HL-60/S4 treated with retinoic acid at 250 ng/mL for 4 days and 3 days (cell line): ENCODE measurements around the gene MRPL41.
"Not testable (repeated sequence)": the region's sequence is repeated elsewhere in the genome, so short reads cannot be mapped to it uniquely, and the experiment has no call there.

ENCODE experiments used
- in situ Hi-C: fragments of 300-500 bp; cut with MboI; formaldehyde crosslinking; loops from 2 replicates; pipeline ENCODE4 v1.7.0; 2022; ENCODE audit warnings: low sequenced_read_pairs

The MRPL41 gene

GRCh38 chr9:137581361-137582285 is 29.9 kb downstream of the MRPL41 start:
- in situ Hi-C loops: no loop called here

GRCh38 chr9:137582286-137582860 is 30.7 kb downstream of the MRPL41 start:
- in situ Hi-C loops: no loop called here

DNA sequence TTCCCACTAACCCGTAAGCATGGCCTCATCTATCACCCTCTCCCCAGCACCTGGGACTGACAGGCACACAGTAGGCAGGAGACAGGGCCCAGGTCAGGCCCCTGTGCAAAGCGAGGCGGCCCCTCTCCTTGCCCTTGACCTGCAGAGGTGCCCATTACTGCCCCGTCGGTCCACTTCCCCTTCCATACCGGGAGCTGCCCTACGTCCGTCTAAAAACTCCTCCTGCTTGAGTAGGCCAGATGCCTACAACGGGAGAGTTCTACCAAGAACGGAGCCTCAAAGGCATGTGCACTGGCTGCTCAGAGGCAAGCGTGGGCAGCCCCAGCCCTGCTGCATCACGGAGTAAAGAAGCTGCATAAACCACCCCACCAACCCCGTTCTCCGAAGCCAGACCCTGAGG is 31.7 kb downstream of the MRPL41 start:
- in situ Hi-C loops: no loop called here

DNA sequence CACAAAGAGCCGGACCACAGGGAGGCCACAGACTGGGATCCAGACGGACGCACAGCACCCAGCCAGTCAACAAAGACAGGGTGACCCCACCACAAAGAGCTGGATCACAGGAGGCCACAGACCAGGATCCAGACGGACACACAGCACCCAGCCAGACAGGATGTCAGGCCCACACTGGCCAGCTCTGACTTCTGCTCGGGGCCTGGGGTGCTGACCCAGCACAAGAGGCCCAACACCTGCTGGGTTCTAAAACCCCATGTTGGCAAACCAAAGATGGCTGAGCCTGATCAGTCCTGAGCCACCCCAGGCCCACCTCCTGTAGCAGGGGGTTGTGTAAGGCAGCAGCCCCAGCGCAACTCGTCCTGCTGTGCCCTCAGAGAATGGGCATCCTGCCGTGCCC is 32.3 kb downstream of the MRPL41 start:
- in situ Hi-C loops: no loop called here

GRCh38 chr9:137586854-137587253 is 35.2 kb downstream of the MRPL41 start:
- in situ Hi-C loops: no loop called here

GRCh38 chr9:137588311-137588710 is 36.6 kb downstream of the MRPL41 start:
- in situ Hi-C loops: no loop called here

DNA sequence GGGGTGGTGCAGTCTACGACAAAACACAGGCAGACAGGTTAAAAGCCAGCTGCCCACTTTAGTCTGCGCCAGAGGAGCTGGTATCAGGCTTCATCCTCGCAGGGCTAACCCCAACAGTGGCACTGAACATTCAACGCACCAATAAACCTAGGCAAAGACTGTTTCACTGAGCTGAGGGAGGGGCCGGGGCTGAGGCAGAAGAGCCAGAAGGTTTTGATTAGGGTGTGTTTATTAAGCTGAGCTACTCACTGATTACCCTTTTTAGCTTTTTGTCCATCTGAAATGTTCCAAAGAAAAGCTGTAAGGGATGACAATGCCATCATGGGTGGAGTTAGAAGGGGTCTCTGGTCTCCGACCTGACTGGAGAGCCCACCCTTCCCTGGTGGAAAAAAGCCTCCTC is 37.2 kb downstream of the MRPL41 start:
- in situ Hi-C loops: no loop called here

DNA sequence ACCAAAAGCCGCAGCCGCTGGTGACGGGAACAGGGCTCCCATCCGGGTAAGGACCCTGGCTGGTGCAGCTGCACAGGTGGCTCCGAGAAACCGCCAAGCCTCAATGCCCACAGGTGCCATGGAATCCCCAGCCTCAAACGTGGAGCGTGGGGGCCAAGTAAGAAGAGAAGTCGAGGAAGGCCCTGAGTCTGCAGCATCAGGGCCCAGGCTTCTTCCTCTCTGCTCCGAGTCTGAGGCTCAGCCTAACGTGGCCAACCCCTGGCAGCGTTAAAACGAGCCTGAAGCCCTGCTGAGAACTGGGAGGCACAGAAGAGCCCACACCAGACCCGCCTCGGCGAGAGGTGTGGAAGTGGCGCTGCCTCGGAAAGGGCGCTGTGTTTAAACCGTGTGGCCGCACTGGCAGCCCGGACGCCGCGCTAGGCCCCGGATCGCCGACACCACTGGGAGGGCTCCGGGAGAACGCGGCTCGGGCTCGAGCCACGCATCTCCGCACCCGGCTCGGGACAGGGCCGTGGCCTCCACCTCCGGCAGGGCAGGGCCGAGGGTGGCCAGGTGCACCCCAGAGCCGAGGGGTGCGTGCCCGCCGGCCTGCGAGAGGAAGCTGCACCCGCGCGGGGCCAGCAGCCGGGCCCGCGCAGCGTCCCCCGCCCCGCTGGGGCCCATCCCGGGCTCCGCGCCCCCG is 37.9 kb downstream of the MRPL41 start:
- in situ Hi-C loops: no loop called here

DNA sequence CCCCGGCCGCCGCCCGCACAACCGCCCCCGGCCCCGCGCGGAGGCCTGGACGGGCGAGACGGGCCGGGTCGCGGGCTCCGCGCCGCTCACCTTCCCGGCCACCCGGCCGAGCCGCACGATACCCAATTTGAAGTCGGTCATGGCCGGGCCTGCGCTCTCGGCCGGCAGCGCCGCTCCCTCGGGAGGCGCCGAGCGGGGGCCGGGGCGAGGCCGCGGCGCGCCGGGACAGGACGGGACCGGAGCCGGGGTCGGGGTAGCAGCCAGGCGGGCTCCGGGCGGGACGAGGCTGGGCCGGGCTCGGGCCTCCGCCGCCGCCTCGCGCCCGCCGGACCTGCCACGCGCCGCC is 38.4 kb downstream of the MRPL41 start:
- in situ Hi-C loops: no loop called here

- in situ Hi-C loops: no loop called here
Measured at GRCh38 chr9:137590469-137591383, 39.0 kb downstream of the MRPL41 start, which contains the start of gene ZMYND19. Gene ZMYND19 (minus strand): TSS chr9:137590512. CDS start chr9:137590263, 249 bp downstream.

DNA sequence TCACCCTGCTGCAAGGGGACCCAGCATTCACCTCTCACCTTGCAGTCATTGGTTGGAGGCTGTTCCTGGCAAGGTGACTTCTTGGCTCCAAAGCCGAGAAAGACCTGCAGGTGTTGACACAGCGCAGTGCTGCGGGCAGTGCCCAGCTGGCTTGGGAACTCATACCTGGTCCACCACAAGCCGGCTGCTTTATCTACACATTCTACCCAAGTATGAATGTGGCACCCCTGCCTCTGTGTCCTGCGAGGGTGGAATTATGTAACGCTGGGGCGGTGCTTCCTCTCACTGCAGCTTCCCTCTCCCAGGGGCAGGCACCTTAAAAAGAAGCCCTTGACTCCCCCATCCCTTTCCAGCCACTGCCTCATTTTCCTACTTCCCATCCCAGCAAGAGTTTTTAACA is 41.1 kb downstream of the MRPL41 start:
- in situ Hi-C loops: no loop called here

GRCh38 chr9:137593176-137593575 is 41.5 kb downstream of the MRPL41 start:
- in situ Hi-C loops: no loop called here

GRCh38 chr9:137596577-137596976 is 44.9 kb downstream of the MRPL41 start:
- in situ Hi-C loops: not testable (repeated sequence)

- in situ Hi-C loops: no loop called here
Measured at GRCh38 chr9:137598943-137599342, 47.3 kb downstream of the MRPL41 start.
